IMR-90 (cell line): ENCODE measurements around the gene HEXD. TPM values are rescaled to one million over a fixed set of nuclear protein-coding genes. Genes with fewer than 3 reads are reported as not detected.

ENCODE experiments used
- ATAC-seq: fragments of 200-7000 bp; cut with Tn5 transposase; 2 replicates; pipeline ENCODE4 v1.9.1; 2020; ENCODE audit warnings: low read depth, mild to moderate bottlenecking, moderate library complexity
- BruUV-seq: library from RNA; stranded (reverse); fragments of 400-500 nt; replicated peaks from 2 replicates; lab custom pipeline; 2021; lab: Mats Ljungman, UMichigan
- CTCF ChIA-PET: fragments of 300-600 bp; formaldehyde crosslinking; extraction: SDS; loops from one replicate; lab custom pipeline; 2021; ENCODE audit warnings: antibody characterized with exemption; lab: Yijun Ruan, JAX
- POLR2A ChIA-PET: fragments of 300-600 bp; sonication (Branson Sonifier 250); formaldehyde crosslinking; loops from one replicate; lab custom pipeline; 2022; ENCODE audit warnings: antibody characterized with exemption; ENCODE audit not compliant: unreplicated experiment; lab: Charles Lee
- DNase-seq: peaks from one replicate; pipeline ENCODE4 v3.0.0; 2013
- H2AFZ ChIP-seq: replicated peaks from 2 replicates; pipeline ENCODE3; 2013; ENCODE audit warnings: low read length, mild to moderate bottlenecking; ENCODE audit not compliant: poor library complexity
- H2AK5ac ChIP-seq: 2 replicates; pipeline ENCODE4 v1.6.1; 2013; ENCODE audit warnings: low read depth, low read length, inconsistent platforms
- H2AK9ac ChIP-seq: replicated peaks from 2 replicates; pipeline ENCODE3; 2013; ENCODE audit warnings: mild to moderate bottlenecking, low read depth, low read length, moderate library complexity; ENCODE audit not compliant: poor library complexity
- H2BK120ac ChIP-seq: 2 replicates; pipeline ENCODE4 v1.6.1; 2013; ENCODE audit warnings: low read depth, low read length, inconsistent platforms
- H2BK15ac ChIP-seq: 3 replicates; pipeline ENCODE4 v1.6.1; 2013; ENCODE audit warnings: low read depth, low read length, inconsistent platforms
- H2BK20ac ChIP-seq: 2 replicates; pipeline ENCODE4 v1.6.1; 2013; ENCODE audit warnings: low read depth, mild to moderate bottlenecking, inconsistent platforms, low read length, moderate library complexity
- H2BK5ac ChIP-seq: 2 replicates; pipeline ENCODE4 v1.6.1; 2013; ENCODE audit warnings: mild to moderate bottlenecking, low read depth, low read length, inconsistent platforms; ENCODE audit not compliant: poor library complexity, severe bottlenecking
- H3K14ac ChIP-seq: replicated peaks from 2 replicates; pipeline ENCODE4 v1.6.1; 2013; ENCODE audit warnings: low read depth, low read length, inconsistent platforms
- H3K18ac ChIP-seq: 2 replicates; pipeline ENCODE4 v1.6.1; 2013; ENCODE audit warnings: low read depth, low read length, control low read depth
- H3K23ac ChIP-seq: 2 replicates; pipeline ENCODE4 v1.6.1; 2013; ENCODE audit warnings: low read depth, low read length, inconsistent platforms
- H3K27ac ChIP-seq: 2 replicates; pipeline ENCODE4 v1.5.1; 2013; ENCODE audit warnings: mild to moderate bottlenecking, control low read depth, low read length; ENCODE audit not compliant: insufficient read depth
- H3K27me3 ChIP-seq: 2 replicates; pipeline ENCODE4 v1.6.1; 2013; ENCODE audit warnings: low read length; ENCODE audit not compliant: control insufficient read depth, insufficient read depth
- H3K36me3 ChIP-seq: 2 replicates; pipeline ENCODE4 v1.6.1; 2013; ENCODE audit warnings: low read length, mixed read lengths; ENCODE audit not compliant: control insufficient read depth, insufficient read depth
- H3K4ac ChIP-seq: 2 replicates; pipeline ENCODE4 v1.6.1; 2013; ENCODE audit warnings: low read depth, low read length, inconsistent platforms
- H3K4me1 ChIP-seq: 2 replicates; pipeline ENCODE4 v1.6.1; 2013; ENCODE audit warnings: low read length, mixed read lengths; ENCODE audit not compliant: control insufficient read depth, insufficient read depth
- H3K4me2 ChIP-seq: 2 replicates; pipeline ENCODE4 v1.6.1; 2013; ENCODE audit warnings: low read depth, mild to moderate bottlenecking, control low read depth, low read length, moderate library complexity
- H3K4me3 ChIP-seq: 2 replicates; pipeline ENCODE4 v1.5.1; 2013; ENCODE audit warnings: low read depth, mild to moderate bottlenecking, control low read depth, low read length, moderate library complexity; ENCODE audit not compliant: insufficient read depth
- H3K56ac ChIP-seq: 2 replicates; pipeline ENCODE4 v1.6.1; 2013; ENCODE audit warnings: low read length, inconsistent platforms; ENCODE audit not compliant: insufficient read depth; ENCODE audit errors: extremely low read depth
- H3K79me1 ChIP-seq, 2 experiments: 2 replicates each; pipeline ENCODE4 v1.6.1; 2013; ENCODE audit warnings: low read length in 2 of 2, inconsistent platforms in 1 of 2, low read depth in 1 of 2
- H3K9ac ChIP-seq: 2 replicates; pipeline ENCODE4 v1.6.1; 2013; ENCODE audit warnings: low read depth, low read length, control low read depth
- H3K9me1 ChIP-seq: 2 replicates; pipeline ENCODE4 v1.6.1; 2013; ENCODE audit warnings: low read length, inconsistent platforms; ENCODE audit not compliant: insufficient read depth
- H3K9me3 ChIP-seq: 2 replicates; pipeline ENCODE4 v1.6.1; 2013; ENCODE audit warnings: low read length; ENCODE audit not compliant: control insufficient read depth, insufficient read depth
- H4K20me1 ChIP-seq: 2 replicates; pipeline ENCODE4 v1.6.1; 2013; ENCODE audit warnings: low read length, inconsistent platforms; ENCODE audit not compliant: insufficient read depth
- H4K5ac ChIP-seq: 2 replicates; pipeline ENCODE4 v1.6.1; 2013; ENCODE audit warnings: mild to moderate bottlenecking, low read depth, low read length, control low read depth
- H4K8ac ChIP-seq, 2 experiments: 2 replicates each; pipeline ENCODE4 v1.6.1; 2013; ENCODE audit warnings: low read depth in 2 of 2, low read length in 2 of 2, control low read depth in 1 of 2, inconsistent platforms in 1 of 2
- H4K91ac ChIP-seq: 2 replicates; pipeline ENCODE4 v1.6.1; 2013; ENCODE audit warnings: low read depth, low read length, inconsistent platforms; ENCODE audit not compliant: insufficient read depth
- BHLHE40 ChIP-seq: fragments of 150-350 bp; IDR thresholded peaks from 2 replicates; pipeline ENCODE4 v1.6.1; 2016; ENCODE audit warnings: mild to moderate bottlenecking, low read depth, low read length
- CEBPB ChIP-seq: IDR thresholded peaks from 2 replicates; pipeline ENCODE4 v1.6.1; 2012; ENCODE audit warnings: low read depth, low read length, improper control_type of control experiment
- CHD1 ChIP-seq: IDR thresholded peaks from 2 replicates; pipeline ENCODE4 v1.6.1; 2012; ENCODE audit warnings: low read depth, low read length, improper control_type of control experiment
- CTCF ChIP-seq: conservative IDR thresholded peaks from 2 replicates; pipeline ENCODE4 v1.5.1; 2012; ENCODE audit warnings: mild to moderate bottlenecking, low read depth, low read length, improper control_type of control experiment
- ELK1 ChIP-seq: fragments of 150-350 bp; IDR thresholded peaks from 2 replicates; pipeline ENCODE4 v1.6.1; 2016; ENCODE audit warnings: low read depth, mild to moderate bottlenecking, low read length, moderate library complexity, borderline replicate concordance
- FOS ChIP-seq: fragments of 150-350 bp; IDR thresholded peaks from 2 replicates; pipeline ENCODE4 v1.6.1; 2016; ENCODE audit warnings: low read depth, low read length
- MAFK ChIP-seq: IDR thresholded peaks from 2 replicates; pipeline ENCODE4 v1.6.1; 2012; ENCODE audit warnings: low read depth, low read length, improper control_type of control experiment
- MAZ ChIP-seq: IDR thresholded peaks from 2 replicates; pipeline ENCODE4 v1.6.1; 2012; ENCODE audit warnings: low read depth, mild to moderate bottlenecking, low read length, improper control_type of control experiment, moderate library complexity, borderline replicate concordance
- MXI1 ChIP-seq: IDR thresholded peaks from 2 replicates; pipeline ENCODE4 v1.6.1; 2012; ENCODE audit warnings: low read depth, mild to moderate bottlenecking, low read length, moderate library complexity, borderline replicate concordance
- NFE2L2 ChIP-seq: fragments of 150-350 bp; IDR thresholded peaks from 2 replicates; pipeline ENCODE4 v1.6.1; 2016; ENCODE audit warnings: low read depth, mild to moderate bottlenecking, low read length
- POLR2A ChIP-seq: IDR thresholded peaks from 2 replicates; pipeline ENCODE4 v1.6.1; 2012; ENCODE audit warnings: mild to moderate bottlenecking, low read depth, low read length
- RAD21 ChIP-seq: IDR thresholded peaks from 2 replicates; pipeline ENCODE4 v1.6.1; 2012; ENCODE audit warnings: low read length, improper control_type of control experiment
- RCOR1 ChIP-seq: IDR thresholded peaks from 2 replicates; pipeline ENCODE4 v1.6.1; 2012; ENCODE audit warnings: mild to moderate bottlenecking, low read length, improper control_type of control experiment; ENCODE audit not compliant: insufficient replicate concordance
- RFX5 ChIP-seq: IDR thresholded peaks from 2 replicates; pipeline ENCODE4 v1.8.0; 2012; ENCODE audit warnings: low read depth, mild to moderate bottlenecking, low read length, moderate library complexity
- SMC3 ChIP-seq: fragments of 150-350 bp; IDR thresholded peaks from 2 replicates; pipeline ENCODE4 v1.6.1; 2016; ENCODE audit warnings: low read depth, mild to moderate bottlenecking, antibody characterized with exemption, low read length, moderate library complexity
- USF2 ChIP-seq: fragments of 150-350 bp; IDR thresholded peaks from 2 replicates; pipeline ENCODE4 v1.6.1; 2017; ENCODE audit warnings: mild to moderate bottlenecking, antibody characterized with exemption, low read length, low read depth
- WGBS, 2 experiments: methylation state at CpG; one replicate each; pipeline versions ENCODE4 v1.1.5 to v1.1.7; 2013; ENCODE audit warnings: missing lambda C conversion rate in 2 of 2; ENCODE audit not compliant: insufficient read length in 1 of 2; ENCODE audit errors: extremely low coverage in 2 of 2; 5-methylcytosine and 5-hydroxymethylcytosine counted together
- dilution Hi-C: fragments of 300-500 bp; cut with HindIII; formaldehyde crosslinking; loops from one replicate; pipeline ENCODE4 v1.14.3; 2018; ENCODE audit warnings: low sequenced_read_pairs; ENCODE audit not compliant: unreplicated experiment
- in situ Hi-C: fragments of 300-500 bp; cut with MboI; formaldehyde crosslinking; loops from 3 replicates; pipeline ENCODE4 v1.14.3; 2019; ENCODE audit warnings: low sequenced_read_pairs, inconsistent platforms, mixed read lengths
- intact Hi-C: fragments of 100-400 bp; cut with micrococcal nuclease; formaldehyde crosslinking; loops from 2 replicates; pipeline ENCODE4 v1.10.0; 2022
- polyA plus RNA-seq, 3 experiments: library from polyadenylated mRNA; depleted of rRNA; stranded (reverse); fragments of >200 nt; gene quantifications; 2 replicates each; pipeline ENCODE4 v1.2.3, GENCODE V29; 2012; ENCODE audit warnings: low replicate concordance in 1 of 3
- total RNA-seq: library from RNA; depleted of rRNA; stranded (reverse); fragments of >200 nt; gene quantifications from 2 replicates; pipeline ENCODE4 v1.2.3, GENCODE V29; 2012

HEXD gene
- total and polyA plus RNA-seq, 2 of the 4 experiments (the other 2 are of a cell fraction) = 3.8 to 9.5 TPM

- Histone ChIP-seq H3K4me3 (no peak overlapping the region), H3K9ac (no peak overlapping the region), H4K8ac (no peak overlapping the region), H4K5ac (no peak overlapping the region), H2AK5ac (no peak overlapping the region), H3K79me1 (no peaks in the 10 kb centered on the region), H2BK15ac (no peak overlapping the region), H3K27me3 (no peaks in the 10 kb centered on the region), H3K36me3 (peaks cover 6% of the 10 kb centered on the region; the same call in 1 of the 2 replicates), H3K18ac (no peak overlapping the region), H2AK9ac (peak overlapping the region; percentile 79), H3K14ac (no peak overlapping the region), H2AFZ (no peak overlapping the region), H2BK5ac (no peak overlapping the region), H3K27ac (no peak overlapping the region), H3K23ac (no peak overlapping the region), H2BK20ac (no peak overlapping the region), H3K56ac (no peak overlapping the region), H2BK120ac (no peak overlapping the region), H3K9me1 (no peaks in the 10 kb centered on the region), H4K20me1 (peaks cover 7% of the 10 kb centered on the region), H4K91ac (no peak overlapping the region), H3K4ac (no peak overlapping the region), H3K9me3 (no peaks in the 10 kb centered on the region), H3K4me2 (no peak overlapping the region), H3K4me1 (peaks cover 12% of the 10 kb centered on the region)
- dilution Hi-C loops (no loop called here), in situ Hi-C loops (no loop called here), intact Hi-C loops (no loop called here)
- POLR2A ChIA-PET = no interaction called here
- WGBS, 2 experiments = 69% methylated on average over 9 of the region's 13 CpGs; no CpG with 5 or more reads in 1 of the 2 experiments
- TF ChIP-seq ELK1 (no peak), MXI1 (no peak), NFE2L2 (no peak), CHD1 (no peak), BHLHE40 (no peak), MAZ (no peak), RCOR1 (no peak), RFX5 (no peak), RAD21 (no peak), CTCF (no peak), MAFK (no peak), USF2 (no peak), FOS (no peak), POLR2A (no peak), CEBPB (no peak), SMC3 (no peak)
- CTCF ChIA-PET = no interaction called here
- BruUV-seq = no TSS peak
- ATAC-seq (no peak), DNase-seq (peak; percentile 50)
These were observed 19.1 kb upstream of the HEXD start for GRCh38 chr17:82399041-82399441.
